GM18499 (cell line): ENCODE data around the gene NARF.

Source experiments
- ATAC-seq: cut with Tn5 transposase; IDR thresholded peaks from one replicate; pipeline ENCODE4 v1.9.1; 2021; ENCODE audit warnings: moderate number of reproducible peaks; ENCODE audit not compliant: insufficient read depth, unreplicated experiment

The NARF gene

GRCh38 chr17:82432017-82432416 lies 26.5 kb upstream of the NARF start:
- no peak for ATAC-seq

GRCh38 chr17:82433560-82434215 lies 24.9 kb upstream of the NARF start:
- ATAC-seq = no peak

DNA sequence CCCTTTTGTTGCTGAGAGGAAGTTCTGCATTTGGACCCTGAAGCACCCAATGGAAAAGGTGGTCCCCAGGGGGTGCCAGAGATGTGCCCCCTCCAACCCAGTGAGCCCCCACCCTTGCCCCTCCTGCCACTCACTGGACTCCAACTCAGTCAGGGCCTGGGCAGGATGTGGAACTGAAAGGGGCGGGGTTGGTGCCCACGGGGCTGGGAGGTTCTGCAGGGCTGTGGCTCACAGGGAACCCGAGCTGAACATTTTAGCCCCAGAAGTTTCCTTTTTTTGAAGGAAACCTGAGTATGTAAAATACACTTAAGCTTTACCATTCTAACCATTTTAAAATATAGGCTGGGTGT lies 24.4 kb upstream of the NARF start:
- ATAC-seq = no peak

- ATAC-seq = no peak
These were observed 23.4 kb upstream of the NARF start for GRCh38 chr17:82435103-82435502.

DNA sequence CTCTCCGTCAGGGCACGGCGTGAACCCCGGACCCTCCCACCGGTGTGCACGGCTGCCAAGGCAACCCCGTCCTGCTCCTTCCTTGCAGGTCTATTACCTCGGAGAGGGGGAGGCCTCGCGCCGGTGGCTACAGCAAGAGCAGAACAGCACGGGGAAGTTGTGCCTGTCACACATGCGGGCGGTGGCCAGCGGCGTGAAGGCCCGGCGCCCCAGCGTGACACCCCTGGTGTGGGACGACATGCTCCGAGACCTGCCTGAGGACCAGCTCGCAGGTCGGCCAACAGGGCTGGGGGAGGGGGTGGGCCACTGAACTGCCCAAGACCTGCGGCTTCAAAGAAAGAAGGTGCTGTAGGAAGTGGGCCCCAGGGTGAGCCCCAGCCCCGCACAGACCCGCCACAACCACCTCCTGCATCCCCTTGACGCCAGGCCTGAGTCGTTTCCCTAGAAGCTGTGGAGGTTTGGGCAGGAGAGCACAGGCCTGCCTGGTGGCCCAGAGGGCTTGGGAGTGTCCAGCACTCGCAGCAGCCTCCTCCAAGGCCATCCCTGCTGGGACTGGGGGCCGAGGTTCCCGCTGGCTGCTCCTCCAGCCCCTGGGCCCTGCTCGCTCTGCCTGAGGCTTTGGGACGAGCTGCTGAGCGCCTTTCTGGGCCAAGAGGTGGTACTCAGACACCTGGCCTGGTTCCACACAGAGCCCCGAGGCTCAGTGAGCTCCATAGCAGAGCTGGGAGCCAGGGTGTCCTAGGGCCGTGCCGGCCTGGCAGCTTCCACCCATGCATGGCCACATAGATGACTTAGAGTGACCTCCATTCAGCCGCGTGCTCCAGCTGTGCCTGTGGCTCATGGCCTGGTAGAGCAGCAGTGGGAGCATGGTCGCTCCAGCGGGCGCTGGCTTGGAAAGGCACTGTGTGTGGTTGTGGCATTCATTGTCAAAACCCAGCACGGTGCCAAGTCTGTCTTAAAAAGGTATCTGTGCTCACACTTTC lies 22.6 kb upstream of the NARF start:
- no peak for ATAC-seq

DNA sequence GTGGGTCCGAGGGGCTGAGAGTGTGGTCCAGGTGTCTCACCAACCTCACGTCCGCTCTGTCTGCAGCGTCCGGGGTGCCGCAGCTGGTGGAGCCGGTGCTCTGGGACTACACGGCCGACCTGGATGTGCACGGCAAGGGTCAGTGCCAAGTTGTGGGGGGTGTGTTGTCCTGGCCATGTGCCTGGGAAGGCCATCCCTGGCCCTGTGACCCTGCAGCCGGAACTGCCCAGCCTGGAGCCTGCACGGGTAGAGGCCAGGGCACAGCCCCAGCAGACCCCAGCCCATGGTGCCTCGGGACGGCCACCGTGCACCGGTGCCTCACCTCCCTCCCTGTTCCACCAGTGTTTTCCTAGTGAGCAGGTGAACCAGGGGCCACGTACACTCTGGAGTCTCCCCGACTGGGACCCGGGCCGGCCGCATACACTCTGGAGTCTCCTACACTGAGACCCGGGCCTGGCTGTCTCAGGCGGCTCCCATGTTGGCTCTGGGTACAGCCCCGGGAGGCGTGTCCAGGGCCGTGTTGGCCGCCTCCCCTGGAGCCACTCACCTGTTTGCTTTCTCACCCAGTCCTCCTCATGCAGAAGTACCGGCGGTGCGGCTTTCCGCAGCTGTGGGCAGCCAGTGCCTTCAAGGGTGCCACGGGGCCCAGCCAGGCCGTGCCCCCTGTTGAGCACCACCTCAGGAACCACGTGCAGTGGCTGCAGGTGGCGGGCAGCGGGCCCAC lies 21.8 kb upstream of the NARF start:
- ATAC-seq = no peak

DNA sequence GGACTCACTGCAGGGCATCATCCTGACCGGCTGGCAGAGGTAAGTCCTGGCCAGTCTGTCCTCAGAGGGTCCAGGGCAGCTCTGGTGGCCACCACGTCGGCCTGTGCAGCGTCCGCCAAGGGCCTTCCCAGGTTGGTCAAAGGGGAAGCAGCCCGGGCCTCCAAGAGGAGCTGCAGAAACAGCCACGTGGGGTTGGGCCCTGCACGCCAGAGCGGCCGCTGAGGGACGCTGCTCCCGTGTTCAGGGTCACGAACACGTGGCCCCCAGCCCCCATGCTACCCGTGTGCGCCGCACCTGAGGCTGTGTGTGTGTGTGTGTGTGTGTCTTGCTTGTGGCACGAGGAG lies 21.2 kb upstream of the NARF start:
- ATAC-seq = no peak

DNA sequence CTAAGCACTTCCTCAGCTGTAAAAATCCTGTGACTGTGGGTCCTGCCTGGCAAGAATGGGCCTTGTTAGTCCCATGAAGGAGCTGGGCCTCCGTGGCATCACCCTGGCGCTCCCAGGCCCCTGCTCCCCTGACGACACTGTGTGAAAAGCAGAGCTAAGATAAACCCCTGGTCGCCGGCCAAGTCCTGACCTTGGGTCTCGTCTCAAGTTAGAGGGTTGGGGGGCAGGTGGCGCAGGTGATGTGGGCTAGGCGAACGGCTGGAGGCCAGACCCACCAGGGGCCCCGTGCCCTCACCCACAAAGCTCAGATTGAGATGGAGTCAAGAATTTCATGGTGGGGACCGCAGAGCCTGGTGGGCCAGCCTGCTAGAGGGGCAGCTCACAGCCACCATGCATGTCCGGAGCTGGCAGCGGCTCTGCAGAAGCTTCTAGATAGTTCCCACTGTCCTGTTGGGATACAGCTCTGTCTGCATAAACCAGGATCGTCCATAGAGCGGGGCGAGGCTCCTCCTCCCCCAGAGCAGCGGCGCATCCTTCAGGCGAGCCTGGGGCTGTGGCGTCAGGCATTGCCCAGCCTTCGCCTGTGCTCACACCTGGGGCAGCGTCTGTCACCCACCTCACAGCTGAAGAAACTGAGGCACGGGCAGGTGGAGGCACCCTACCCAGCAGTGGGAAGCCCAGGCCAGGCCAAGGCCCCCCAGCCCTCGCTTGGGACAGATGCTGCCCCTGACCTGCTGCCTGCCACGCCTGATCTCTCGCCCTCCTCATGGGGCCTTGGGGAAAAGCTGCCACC lies 19.9 kb upstream of the NARF start:
- ATAC-seq = no peak

DNA sequence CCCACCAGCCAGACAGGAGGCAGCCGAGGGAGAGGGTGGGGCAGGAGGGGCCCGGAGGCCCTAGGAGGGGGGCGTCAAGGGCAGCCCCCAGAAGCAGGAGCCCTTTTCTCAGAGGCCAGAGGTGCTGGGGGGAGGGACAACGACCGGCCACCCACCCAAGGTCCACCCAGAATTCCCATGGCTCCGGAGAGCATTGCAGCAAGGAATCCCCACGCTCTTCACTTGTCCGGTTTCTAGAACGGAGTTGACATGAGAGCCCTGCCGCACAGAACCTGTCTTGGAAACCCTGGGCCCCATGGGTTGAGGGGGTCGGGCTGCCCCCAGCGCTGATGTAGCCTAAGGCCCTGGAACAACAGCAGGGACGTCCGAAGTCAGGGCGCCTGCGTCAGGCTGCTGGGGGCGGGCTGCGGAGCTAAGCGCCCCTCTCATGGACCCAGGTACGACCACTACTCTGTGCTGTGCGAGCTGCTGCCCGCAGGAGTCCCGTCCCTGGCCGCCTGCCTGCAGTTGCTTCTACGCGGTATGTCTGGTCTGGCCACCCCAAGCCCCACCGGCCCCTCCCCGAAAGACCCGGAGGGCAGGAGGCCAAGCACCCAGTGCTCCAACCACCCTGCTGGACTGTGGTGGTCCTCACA lies 19.2 kb upstream of the NARF start:
- no peak for ATAC-seq

- ATAC-seq = no peak
These were observed 18.6 kb upstream of the NARF start for GRCh38 chr17:82439829-82440365.

DNA sequence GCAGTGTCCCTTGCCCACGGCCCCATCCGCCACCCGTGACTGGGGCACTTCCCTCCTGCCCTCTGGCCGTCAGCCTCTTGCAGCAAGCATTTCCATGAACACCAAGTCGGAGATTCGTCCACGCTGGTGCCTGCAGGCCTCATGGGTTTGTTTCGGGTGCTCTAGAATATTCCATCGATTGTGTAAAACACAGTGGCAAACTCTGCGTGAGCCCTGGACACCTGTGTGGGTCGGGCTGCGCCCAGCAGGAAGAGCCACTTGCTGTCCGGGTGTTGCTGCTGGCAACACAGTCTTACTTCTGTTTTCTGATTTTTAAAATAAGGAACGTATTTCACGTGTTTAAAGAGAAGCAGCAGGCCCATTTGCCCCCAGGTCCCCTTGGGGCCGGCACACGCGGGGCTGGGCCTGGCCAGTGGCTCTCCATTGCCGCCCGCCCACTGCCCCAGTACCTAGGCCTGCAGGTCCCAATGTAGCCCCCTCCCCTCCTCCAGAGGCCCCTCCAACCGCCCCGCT lies 18.0 kb upstream of the NARF start:
- ATAC-seq = no peak

- no peak for ATAC-seq
These were observed 17.4 kb upstream of the NARF start for GRCh38 chr17:82440991-82441627.

GRCh38 chr17:82441691-82442487 lies 16.7 kb upstream of the NARF start:
- no peak for ATAC-seq

- no peak for ATAC-seq
These were observed 15.7 kb upstream of the NARF start for GRCh38 chr17:82442643-82443464.

GRCh38 chr17:82443465-82444283 lies 14.9 kb upstream of the NARF start:
- no peak for ATAC-seq

GRCh38 chr17:82444284-82444893 lies 14.2 kb upstream of the NARF start:
- ATAC-seq = no peak
